ENCODE results near the gene ASB15. TPM values are rescaled to one million over a fixed set of nuclear protein-coding genes. Genes with fewer than 3 reads are reported as not detected.
"Not testable (repeated sequence)": the region's sequence is repeated elsewhere in the genome, so short reads cannot be mapped to it uniquely, and the experiment has no call there.

The ASB15 gene
- not detected in 2 replicates for total RNA-seq

- H3K4me1 ChIP-seq (ENCODE audit: insufficient read depth, low read length), result no peaks in the 10 kb centered on the region
- H3K9me3 ChIP-seq (ENCODE audit: low read depth, low read length), result no peaks in the 10 kb centered on the region
- H4K20me1 ChIP-seq (ENCODE audit: insufficient read depth, low read length), result no peaks in the 10 kb centered on the region
- H3K4me2 ChIP-seq (ENCODE audit: insufficient read depth, low read length), result no peak within 1 kb of the TSS
- H3K27ac ChIP-seq (ENCODE audit: low read depth, low read length), result no peak within 1 kb of the TSS
- H3K27me3 ChIP-seq (ENCODE audit: insufficient read depth, low read length), result no peaks in the 10 kb centered on the region
- no peak within 1 kb of the TSS for H2AFZ ChIP-seq (ENCODE audit: low read length)
- no peak within 1 kb of the TSS for H3K4me3 ChIP-seq (ENCODE audit: insufficient read depth, low read length)
- TF ChIP-seq, protein P1, sequence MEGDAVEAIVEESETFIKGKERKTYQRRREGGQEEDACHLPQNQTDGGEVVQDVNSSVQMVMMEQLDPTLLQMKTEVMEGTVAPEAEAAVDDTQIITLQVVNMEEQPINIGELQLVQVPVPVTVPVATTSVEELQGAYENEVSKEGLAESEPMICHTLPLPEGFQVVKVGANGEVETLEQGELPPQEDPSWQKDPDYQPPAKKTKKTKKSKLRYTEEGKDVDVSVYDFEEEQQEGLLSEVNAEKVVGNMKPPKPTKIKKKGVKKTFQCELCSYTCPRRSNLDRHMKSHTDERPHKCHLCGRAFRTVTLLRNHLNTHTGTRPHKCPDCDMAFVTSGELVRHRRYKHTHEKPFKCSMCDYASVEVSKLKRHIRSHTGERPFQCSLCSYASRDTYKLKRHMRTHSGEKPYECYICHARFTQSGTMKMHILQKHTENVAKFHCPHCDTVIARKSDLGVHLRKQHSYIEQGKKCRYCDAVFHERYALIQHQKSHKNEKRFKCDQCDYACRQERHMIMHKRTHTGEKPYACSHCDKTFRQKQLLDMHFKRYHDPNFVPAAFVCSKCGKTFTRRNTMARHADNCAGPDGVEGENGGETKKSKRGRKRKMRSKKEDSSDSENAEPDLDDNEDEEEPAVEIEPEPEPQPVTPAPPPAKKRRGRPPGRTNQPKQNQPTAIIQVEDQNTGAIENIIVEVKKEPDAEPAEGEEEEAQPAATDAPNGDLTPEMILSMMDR (IDR thresholded peaks at IDR 0.05; ENCODE audit: extremely low read depth, low read depth, low read length), result no peak
- no peaks in the 10 kb centered on the region for H3K36me3 ChIP-seq (ENCODE audit: insufficient read depth, low read length)
- no peak for DNase-seq (ENCODE audit: insufficient read length, low spot score, missing footprints)
- H3K79me2 ChIP-seq (ENCODE audit: insufficient read depth, low read length), result no peaks in the 10 kb centered on the region
Observed at GRCh38 chr7:123601530-123601929, at the start of gene ASB15. ASB15 (plus strand) TSS chr7:123601821; CDS start chr7:123614503, 12,682 bp downstream.

DNA sequence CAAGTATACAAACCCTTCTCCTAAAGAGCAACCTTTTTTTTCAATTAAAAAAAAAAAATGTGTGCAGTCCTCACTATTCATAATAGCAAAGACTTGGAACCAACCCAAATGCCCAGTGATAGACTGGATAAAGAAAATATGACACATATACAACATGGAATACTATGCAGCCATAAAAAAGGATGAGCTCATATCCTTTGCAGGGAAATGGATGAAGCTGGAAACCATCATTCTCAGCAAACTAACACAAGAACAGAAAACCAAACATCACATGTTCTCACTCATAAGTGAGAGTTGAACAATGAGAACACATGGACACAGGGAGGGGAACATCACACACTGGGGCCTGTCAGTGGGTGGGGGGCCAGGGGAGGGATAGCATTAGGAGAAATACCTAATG lies 49.5 kb upstream of the ASB15 start:
- not testable (repeated sequence) for H4K20me1 ChIP-seq (ENCODE audit: insufficient read depth, low read length); H3K9me3 ChIP-seq (ENCODE audit: low read depth, low read length); H2AFZ ChIP-seq (ENCODE audit: low read length); H3K27me3 ChIP-seq (ENCODE audit: insufficient read depth, low read length); H3K4me2 ChIP-seq (ENCODE audit: insufficient read depth, low read length); DNase-seq (ENCODE audit: insufficient read length, low spot score, missing footprints); H3K36me3 ChIP-seq (ENCODE audit: insufficient read depth, low read length); H3K27ac ChIP-seq (ENCODE audit: low read depth, low read length); H3K4me1 ChIP-seq (ENCODE audit: insufficient read depth, low read length); H3K4me3 ChIP-seq (ENCODE audit: insufficient read depth, low read length)
- H3K79me2 ChIP-seq (ENCODE audit: insufficient read depth, low read length), result peaks cover 36% of the 10 kb centered on the region

- Histone ChIP-seq H3K4me2 (ENCODE audit: insufficient read depth, low read length) (no peak overlapping the region), H3K4me3 (ENCODE audit: insufficient read depth, low read length) (no peak overlapping the region), H3K27me3 (ENCODE audit: insufficient read depth, low read length) (no peaks in the 10 kb centered on the region), H2AFZ (ENCODE audit: low read length) (no peak overlapping the region), H3K4me1 (ENCODE audit: insufficient read depth, low read length) (peaks cover 6% of the 10 kb centered on the region), H3K9me3 (ENCODE audit: low read depth, low read length) (no peaks in the 10 kb centered on the region), H4K20me1 (ENCODE audit: insufficient read depth, low read length) (peaks cover 5% of the 10 kb centered on the region), H3K27ac (ENCODE audit: low read depth, low read length) (no peak overlapping the region), H3K79me2 (ENCODE audit: insufficient read depth, low read length) (peaks cover 40% of the 10 kb centered on the region), H3K36me3 (ENCODE audit: insufficient read depth, low read length) (peaks cover 10% of the 10 kb centered on the region)
- no peak for DNase-seq (ENCODE audit: insufficient read length, low spot score, missing footprints)
- TF ChIP-seq, protein P1 (IDR thresholded peaks at IDR 0.05; ENCODE audit: extremely low read depth, low read depth, low read length), result no peak
Observed at GRCh38 chr7:123552641-123553040, 49.0 kb upstream of the ASB15 start.

- Histone ChIP-seq H3K79me2 (ENCODE audit: insufficient read depth, low read length) (peaks cover 40% of the 10 kb centered on the region), H2AFZ (ENCODE audit: low read length) (no peak overlapping the region), H3K27me3 (ENCODE audit: insufficient read depth, low read length) (no peaks in the 10 kb centered on the region), H3K4me1 (ENCODE audit: insufficient read depth, low read length) (peaks cover 7% of the 10 kb centered on the region), H3K4me3 (ENCODE audit: insufficient read depth, low read length) (no peak overlapping the region), H3K9me3 (ENCODE audit: low read depth, low read length) (no peaks in the 10 kb centered on the region), H3K4me2 (ENCODE audit: insufficient read depth, low read length) (no peak overlapping the region), H3K27ac (ENCODE audit: low read depth, low read length) (no peak overlapping the region), H3K36me3 (ENCODE audit: insufficient read depth, low read length) (peaks cover 10% of the 10 kb centered on the region), H4K20me1 (ENCODE audit: insufficient read depth, low read length) (peaks cover 5% of the 10 kb centered on the region)
- no peak for DNase-seq (ENCODE audit: insufficient read length, low spot score, missing footprints)
- TF ChIP-seq, protein P1 (IDR thresholded peaks at IDR 0.05; ENCODE audit: extremely low read depth, low read depth, low read length), result no peak
Observed at GRCh38 chr7:123553159-123553558, 48.5 kb upstream of the ASB15 start.
